Esophagus squamous epithelium (tissue), 4 donors: ENCODE results near the gene LNX2.

Experiments used
- CTCF ChIP-seq, 6 experiments: fragments of 450-650 bp in 4 of 6; fragments of 200-600 bp in 2 of 6; sonication (generic) in 2 of 6; IDR thresholded peaks; one replicate each; pipeline ENCODE4 v1.5.1; 2016 to 2019; ENCODE audit warnings: antibody characterized with exemption in 6 of 6, mild to moderate bottlenecking in 4 of 6, moderate library complexity in 4 of 6
- POLR2A ChIP-seq, 4 donors: fragments of 450-650 bp; IDR thresholded peaks; one replicate each; pipeline ENCODE4 v1.6.1; 2017; ENCODE audit warnings: antibody characterized with exemption in 4 of 4, mild to moderate bottlenecking in 4 of 4, moderate library complexity in 3 of 4

GRCh38 chr13:27662738-27663470 lies 42.6 kb upstream of the LNX2 start:
- TF ChIP-seq CTCF (IDR thresholded peaks at IDR 0.05) (no peak), POLR2A (IDR thresholded peaks at IDR 0.05) (no peak)
